COLO668 (cell line): ENCODE results near the gene COQ2.
"Not testable (repeated sequence)": the region's sequence is repeated elsewhere in the genome, so short reads cannot be mapped to it uniquely, and the experiment has no call there.

ENCODE experiments used
- DNase-seq: peaks from one replicate; lab custom pipeline; 2025; ENCODE audit not compliant: unreplicated experiment; lab: John Stamatoyannopoulos, UW

COQ2 gene

GRCh38 chr4:83250687-83251446 is 33.7 kb downstream of the COQ2 start:
- no peak for DNase-seq

GRCh38 chr4:83248486-83248885 is 36.1 kb downstream of the COQ2 start:
- DNase-seq = no peak

GRCh38 chr4:83247415-83248357 is 36.9 kb downstream of the COQ2 start:
- no peak for DNase-seq

GRCh38 chr4:83241132-83241531 is 43.5 kb downstream of the COQ2 start:
- no peak for DNase-seq

- no peak for DNase-seq
Measured at GRCh38 chr4:83240379-83240875, 44.2 kb downstream of the COQ2 start.

- no peak for DNase-seq
Measured at GRCh38 chr4:83238393-83239248, 46.0 kb downstream of the COQ2 start.

- DNase-seq = no peak
Measured at GRCh38 chr4:83237591-83237990, 47.0 kb downstream of the COQ2 start.

- not testable (repeated sequence) for DNase-seq
Measured at GRCh38 chr4:83235645-83236133, 48.9 kb downstream of the COQ2 start.

GRCh38 chr4:83234902-83235644 is 49.5 kb downstream of the COQ2 start:
- no peak for DNase-seq

- DNase-seq = not testable (repeated sequence)
Measured at GRCh38 chr4:83234387-83234786, 50.2 kb downstream of the COQ2 start.

- no peak for DNase-seq
Measured at GRCh38 chr4:83232082-83232481, 52.5 kb downstream of the COQ2 start.

- no peak for DNase-seq
Measured at GRCh38 chr4:83231620-83232076, 53.0 kb downstream of the COQ2 start.

- DNase-seq = no peak
Measured at GRCh38 chr4:83230928-83231327, 53.7 kb downstream of the COQ2 start.

- no peak for DNase-seq
Measured at GRCh38 chr4:83229791-83230190, 54.8 kb downstream of the COQ2 start.

- DNase-seq = no peak
Measured at GRCh38 chr4:83228231-83228630, 56.4 kb downstream of the COQ2 start.

- DNase-seq = no peak
Measured at GRCh38 chr4:83224502-83225197, 59.9 kb downstream of the COQ2 start.

- no peak for DNase-seq
Measured at GRCh38 chr4:83223781-83224180, 60.8 kb downstream of the COQ2 start.

GRCh38 chr4:83221897-83222441 is 62.6 kb downstream of the COQ2 start:
- no peak for DNase-seq
